ENCODE data around the gene TMEM86B.
A peak's percentile ranks its signal among the peaks of the same experiment; 100 is the strongest.
"Not testable (repeated sequence)": the region's sequence is repeated elsewhere in the genome, so short reads cannot be mapped to it uniquely, and the experiment has no call there.

Gene TMEM86B

DNA sequence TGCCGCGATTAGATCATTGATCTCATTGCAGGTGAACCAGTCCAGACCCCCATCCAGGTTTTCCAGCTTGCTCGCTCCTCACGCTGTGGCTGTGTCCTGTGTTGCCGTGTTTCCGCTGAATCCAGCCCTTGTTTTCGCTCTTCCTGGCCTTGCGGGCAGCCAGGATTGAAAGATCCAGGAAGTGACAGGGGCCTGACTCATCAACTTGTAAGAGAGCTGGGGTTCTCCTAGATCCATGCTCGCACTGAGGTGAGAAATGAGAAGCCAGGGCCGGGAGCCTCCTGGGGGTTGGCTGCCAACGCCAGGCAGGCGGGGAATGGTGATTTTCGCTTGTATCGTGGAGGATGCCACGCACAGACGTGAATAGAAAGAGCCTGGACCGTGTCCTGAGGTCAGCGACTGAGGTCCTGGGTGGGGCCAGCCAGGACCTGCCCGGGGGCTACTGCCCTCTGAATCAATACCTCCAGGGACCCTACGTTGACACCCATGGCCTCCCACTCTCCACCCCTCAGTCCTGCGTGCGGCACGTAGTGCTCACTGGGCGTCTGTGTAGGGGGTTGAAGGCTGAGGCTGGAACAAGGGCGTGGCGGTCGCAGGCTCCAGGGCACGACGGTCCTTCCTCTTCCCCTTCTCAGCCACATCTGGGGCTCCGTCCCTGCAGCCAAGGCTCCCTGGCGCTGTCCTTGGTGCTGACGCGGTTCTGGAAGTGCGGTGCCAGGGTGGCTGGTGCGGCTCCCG lies 11.9 kb downstream of the TMEM86B start:
- DNase-seq: peak; percentile 98

DNA sequence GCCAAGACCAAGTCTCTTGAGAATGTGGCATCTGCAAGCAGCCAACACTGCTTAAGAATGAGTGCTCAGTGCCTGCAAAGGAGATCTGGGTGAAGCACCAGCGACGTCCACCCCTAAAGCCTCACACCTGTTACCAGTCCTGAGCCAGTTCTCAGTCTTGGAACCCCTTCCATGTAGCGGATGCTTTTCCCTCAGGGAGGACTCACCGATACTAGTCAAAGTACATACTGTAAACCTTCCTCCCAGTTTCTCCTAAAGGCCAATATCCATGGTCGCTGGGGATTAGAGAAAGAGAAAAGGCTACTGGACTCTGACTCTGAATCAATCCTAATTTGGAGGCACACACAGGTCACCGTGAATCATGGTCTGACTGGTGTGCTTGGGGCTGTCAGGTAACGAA lies 15.0 kb downstream of the TMEM86B start:
- DNase-seq: no peak

DNA sequence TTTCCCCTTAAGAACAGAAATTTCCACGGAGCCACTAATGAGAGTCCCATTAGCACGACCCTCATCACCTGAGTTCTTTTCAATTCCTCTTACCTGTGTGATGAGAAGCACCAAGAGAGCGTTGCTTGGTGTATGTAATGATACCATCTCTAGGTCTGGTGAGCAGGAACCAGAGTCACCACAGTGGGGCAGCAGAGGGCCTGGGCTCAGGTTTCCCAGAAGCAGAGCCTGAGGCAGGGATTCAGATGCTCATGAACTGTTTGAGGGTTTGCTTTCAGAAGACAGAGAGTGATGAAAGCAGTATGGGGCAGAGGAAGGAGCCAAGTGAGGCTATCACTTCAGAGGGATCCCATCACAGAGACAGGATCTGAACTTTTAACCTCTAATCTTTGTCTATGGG lies 16.1 kb downstream of the TMEM86B start:
- peak; percentile 51 for DNase-seq

DNA sequence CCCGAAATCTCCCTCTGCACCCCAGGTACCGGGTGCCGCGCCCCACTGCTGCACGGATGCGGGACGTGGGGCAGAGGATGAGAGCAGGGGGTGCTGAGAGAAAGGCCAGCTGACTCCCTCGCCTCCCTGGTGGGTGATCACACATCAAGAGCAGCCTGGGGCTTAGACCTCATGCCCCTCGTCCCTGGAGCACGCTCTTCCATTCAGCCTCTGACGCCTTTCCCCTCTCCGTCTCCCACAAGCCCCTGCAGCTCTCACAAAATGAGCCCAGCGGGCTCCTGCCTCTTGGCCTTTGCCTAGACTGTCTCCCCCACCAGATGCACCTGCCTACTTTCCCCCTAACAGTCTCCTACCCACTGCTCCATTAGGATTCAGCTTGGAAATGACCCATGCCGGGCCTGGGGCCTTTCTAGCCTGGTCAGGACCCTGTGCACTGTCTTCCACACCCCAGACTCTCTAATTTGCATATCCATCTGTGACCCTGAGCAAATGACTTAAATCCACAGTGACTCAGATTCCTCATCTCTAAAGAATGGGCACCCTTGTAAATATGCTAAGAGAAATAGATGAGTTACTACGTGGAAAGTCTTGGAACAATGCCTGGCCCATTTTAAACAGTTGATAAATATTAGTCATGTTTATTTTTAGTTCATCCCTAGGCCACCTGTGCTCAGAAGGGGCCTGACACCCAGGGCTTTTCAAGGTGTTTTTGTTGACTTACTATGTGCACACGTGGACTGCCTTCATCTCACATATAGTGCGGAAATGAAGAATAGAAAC lies 18.7 kb downstream of the TMEM86B start:
- peak; percentile 72 for DNase-seq

DNA sequence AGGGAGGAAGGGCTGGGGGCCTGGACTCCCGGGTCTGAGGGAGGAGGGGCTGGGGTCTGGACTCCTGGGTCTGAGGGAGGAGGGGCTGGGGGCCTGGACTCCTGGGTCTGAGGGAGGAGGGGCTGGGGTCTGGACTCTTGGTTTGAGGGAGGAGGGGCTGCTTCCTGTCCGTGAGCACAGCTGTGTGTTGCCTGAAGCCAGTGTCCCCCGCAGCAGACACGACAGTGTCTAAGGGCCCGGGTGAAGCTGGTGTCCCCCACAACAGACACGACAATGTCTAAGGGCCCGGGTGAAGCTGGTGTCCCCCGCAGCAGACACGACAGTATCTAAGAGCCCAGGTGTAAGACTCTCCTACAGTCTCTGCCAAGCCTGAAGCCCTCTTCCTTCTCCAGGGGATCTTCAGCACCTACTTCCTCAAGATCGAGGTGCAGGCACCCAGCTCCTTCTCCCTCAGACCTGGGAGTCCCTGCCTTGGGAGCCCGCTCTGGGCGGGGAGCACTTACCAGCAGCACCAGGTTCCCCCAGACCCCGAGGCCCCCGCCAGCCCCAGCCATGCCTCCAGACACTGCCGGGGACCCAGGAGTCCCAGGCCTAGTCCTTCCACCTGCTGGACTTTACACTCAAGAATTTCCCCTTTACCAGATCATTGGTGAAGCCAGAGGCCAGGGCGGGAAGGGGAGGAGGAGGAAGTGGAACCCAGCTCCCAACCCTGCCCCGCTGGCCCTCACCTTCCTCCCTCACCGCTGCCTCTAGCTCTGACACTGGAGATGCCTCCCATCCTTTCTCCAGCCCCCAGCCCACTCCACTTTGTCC lies 19.5 kb downstream of the TMEM86B start, which contains the start of gene PTPRH:
PTPRH (minus strand) TSS at position 622 of the 813 bp plus-strand sequence; CDS start at position 554, 68 bp downstream.
- DNase-seq: no peak

DNA sequence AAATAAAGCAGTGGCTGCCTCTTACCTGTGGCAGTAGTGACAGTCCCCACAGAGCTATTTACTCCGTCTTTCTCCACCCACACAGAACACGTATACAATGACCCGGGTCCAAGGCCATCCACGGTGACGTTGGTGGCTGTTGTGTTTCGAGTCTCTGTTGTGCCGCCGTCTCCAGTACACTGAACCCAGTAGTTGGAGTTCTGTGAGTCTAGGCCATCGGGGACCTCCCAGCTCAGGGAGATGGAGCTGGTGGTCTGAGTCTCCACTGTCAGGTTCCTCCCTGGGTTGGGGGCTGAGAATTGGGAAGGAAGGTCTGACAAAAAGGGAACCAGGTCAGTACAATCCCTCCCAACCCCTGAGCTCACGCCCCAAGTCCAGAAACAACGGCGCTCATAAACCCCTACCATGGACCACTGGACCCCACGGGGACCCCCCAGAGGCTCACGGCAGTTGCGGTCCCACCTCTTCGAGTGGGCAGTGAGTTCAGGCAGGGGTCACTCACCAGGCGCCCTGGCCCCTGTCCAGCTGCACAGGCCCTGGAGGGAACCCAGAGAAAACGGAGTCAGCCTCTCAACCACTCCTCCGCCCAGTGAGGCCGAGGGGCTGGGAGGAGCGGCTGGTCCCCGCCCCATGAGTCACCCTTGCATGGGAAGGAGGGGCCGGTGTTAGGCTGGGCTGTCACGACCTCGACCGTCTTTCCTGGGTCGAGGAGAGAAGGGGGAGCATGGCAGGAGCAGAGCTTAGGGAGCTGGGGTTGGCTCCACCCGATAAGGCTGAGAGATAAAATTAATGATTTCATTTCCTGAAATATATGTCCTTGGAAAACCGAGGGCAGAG lies 21.7 kb downstream of the TMEM86B start:
- peak; percentile 87 for DNase-seq

DNA sequence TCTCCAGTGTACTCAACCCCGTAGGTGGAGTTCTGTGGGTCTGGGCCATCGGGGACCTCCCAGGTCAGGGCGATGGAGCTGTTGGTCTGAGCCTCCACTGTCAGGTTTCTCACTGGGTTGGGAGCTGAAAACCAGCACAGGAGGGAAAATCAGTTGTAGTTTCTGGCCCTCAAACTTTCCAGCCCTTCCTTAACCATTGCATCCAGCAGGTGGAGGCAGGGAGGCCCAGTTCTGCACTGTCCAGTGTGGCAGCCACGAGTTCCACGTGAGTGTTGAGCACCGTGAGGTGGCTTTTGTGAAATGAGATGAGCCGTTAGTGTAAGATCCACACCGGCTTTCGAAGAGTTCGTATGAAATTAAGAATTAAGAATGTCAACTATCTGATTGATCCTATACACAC lies 26.4 kb downstream of the TMEM86B start:
- DNase-seq: not testable (repeated sequence)

DNA sequence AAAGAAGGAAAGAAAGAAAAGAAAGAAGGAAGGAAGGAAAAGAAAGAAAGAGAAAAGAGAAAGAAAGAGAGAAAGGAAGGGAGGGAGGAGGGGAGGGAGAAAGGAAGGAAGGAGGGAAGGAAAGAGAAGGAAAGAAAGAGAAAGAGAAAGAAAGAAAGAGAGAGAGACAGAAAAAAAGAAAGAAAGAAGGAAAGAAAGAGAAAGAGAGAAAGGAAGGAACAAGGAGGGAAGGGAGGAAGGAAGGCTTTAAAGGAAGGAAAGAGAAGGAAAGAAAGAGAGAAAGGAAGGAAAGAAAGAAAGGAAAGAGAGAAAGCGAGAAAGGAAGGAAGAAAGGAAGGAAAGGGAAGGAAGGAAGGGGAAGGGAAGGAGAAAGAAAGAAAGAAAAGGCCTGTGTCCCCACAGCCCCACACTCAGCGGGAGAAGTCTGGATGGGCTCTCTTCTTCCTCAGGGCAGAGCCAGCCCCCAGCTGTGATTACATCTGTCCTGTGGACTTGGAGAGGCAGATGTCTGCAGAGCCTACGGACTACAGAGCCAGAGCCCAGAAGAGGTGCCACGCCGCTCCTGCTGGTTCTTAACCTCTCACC lies 28.9 kb downstream of the TMEM86B start:
- DNase-seq: peak; percentile 88

DNA sequence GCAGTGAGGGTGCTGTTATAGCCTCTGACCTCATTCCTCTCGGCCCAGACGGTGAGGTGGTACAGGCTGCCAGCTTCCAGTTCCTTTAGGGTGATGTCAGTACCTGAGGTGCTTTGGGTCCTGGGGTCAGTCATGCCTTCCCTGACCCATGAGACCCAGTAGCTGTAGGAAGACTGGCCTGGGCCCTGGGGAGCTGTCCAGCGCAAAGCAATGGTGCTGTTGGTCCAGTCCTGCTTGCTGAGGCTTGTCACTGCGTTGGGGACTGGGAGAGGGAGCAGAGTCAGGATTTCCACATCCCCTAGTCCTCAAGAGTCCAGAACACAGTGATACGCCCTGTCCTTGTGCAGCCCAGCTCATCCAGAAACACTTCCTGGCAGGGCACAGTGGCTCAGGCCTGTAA lies 29.9 kb downstream of the TMEM86B start:
- no peak for DNase-seq

DNA sequence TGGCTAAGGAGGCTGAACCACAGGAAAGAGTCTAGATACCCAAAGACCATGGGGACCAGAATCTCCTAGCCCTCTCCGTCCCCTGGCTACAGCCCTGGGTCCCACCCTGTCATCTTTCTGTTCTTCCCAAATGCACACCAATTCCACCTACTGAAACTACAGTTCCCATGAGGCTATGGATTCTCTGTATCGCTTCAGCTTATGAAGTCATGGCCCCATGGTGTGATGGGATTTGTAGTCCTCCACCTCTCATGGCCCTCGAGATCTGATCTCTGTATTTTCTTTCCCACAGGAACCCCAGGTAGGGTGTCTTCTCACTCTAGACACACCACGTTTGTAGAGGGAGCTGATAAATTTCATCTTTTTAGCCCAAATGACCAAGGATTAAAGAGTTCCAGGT lies 31.0 kb downstream of the TMEM86B start:
- no peak for DNase-seq

DNA sequence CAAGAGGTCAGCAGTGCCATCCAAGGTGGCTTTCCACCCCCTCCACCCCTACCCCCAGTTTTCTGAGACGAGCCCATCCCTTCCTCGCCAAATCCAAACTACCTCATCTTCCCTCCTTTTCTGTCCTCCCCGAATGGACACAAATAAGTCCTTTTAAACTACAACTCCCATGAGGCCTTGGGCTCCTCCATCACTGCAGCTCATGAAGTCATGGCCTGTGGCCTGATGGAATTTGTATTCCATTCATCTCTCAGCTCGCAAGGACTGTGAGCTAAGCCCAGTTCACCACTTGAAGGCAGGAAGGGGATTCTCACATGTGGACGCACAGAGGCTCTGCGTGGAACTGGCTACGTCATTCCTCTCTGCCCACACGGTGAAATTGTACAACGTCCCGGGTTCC lies 31.8 kb downstream of the TMEM86B start:
- DNase-seq: no peak

DNA sequence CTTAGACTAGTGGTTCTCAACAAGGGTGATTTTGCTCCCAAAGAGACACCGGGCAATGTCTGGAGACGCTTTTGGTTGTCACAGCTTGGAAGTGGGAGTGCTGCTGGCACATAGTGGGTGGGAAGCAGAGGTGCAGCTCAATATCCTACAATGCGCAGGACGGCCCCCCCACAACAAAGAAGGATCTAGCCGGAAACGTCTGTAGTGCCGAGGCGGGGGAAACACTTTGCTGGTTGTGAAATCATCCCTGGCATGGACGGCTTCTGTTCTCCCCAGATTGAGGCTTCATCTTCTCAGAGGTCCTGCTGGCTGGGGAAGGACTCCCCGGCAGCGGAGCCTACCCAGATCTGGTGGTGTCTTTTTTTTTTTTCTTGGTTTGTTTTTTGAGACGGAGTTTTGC lies 35.1 kb downstream of the TMEM86B start:
- no peak for DNase-seq

DNA sequence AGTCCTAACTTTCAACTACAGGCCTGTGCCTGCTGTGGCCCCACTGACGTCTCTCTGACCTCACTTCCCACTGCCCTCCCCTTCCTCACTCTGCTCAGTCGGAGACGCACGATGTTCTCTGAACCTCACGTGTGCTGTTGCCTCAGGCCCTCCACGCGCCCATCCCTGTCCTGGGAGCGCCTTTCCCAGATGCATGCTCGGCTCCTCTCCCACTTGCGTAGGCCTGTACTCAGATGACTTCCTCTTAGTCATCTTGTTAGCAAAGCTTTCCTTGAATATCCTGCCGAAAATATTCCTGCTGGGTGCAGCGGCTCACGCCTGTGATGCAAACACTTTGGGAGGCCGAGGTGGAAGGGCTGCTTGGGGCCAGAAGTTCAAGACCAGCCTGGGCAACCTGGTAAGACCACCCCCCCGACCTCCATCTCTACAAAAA lies 39.1 kb downstream of the TMEM86B start:
- DNase-seq: no peak

DNA sequence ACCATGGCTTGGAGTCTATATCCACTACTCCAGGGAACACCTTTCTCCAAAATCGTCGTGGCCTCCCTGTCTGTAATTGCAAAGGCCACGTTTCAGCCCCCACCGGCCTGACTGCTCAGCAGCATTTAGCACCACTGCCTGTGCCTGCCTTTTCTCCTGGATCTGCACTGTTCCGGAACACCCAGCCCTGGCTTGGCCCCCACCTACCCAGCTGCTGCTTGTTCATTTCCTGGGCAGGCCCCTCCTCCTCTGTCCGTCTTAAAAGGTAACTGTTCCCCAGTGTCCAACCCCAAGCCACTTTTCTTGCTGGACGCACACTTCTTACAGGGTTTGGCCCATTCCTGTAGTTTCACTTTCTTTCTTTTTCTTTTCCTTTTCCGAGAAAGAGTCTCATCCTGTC lies 39.9 kb downstream of the TMEM86B start:
- DNase-seq: no peak

DNA sequence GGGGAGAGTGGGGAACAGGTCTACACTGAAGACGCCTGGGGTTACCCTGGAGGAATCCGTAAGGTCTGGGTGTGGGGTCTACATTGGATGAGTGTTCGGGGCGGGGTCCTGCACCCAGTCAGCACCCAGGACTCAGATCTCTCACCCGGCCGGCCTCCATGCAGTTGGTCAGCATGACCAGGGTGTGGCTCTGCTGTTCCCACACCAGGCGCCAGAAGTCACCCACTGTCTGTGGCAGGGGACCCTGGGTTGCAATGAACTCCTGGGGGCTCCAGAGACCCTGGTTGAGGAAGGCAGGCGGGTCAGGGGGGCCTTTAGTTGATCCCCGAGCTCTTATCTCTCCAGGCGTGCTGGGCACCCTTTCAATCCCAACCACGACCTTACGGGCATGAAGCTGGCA lies 42.5 kb downstream of the TMEM86B start:
- no peak for DNase-seq

DNA sequence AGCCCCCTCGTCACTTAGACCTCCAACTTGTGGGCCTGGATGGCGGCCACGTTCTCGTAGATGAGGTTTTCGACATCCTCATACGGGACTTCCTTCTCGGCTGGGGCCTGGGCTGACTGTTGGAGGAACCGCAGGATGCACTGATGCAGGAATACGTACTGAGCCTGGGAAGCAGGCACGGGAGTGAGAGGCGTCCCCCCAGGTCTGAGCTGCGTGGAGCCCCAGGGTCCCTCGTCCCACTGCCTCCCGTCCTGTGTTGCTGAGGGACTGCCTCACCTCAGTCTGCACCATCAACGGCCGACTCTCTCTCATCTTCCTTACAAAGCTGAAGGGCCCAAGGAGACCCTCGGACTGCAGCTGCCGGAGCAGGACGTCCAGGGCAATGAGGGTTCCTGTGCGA lies 46.8 kb downstream of the TMEM86B start:
- no peak for DNase-seq

DNA sequence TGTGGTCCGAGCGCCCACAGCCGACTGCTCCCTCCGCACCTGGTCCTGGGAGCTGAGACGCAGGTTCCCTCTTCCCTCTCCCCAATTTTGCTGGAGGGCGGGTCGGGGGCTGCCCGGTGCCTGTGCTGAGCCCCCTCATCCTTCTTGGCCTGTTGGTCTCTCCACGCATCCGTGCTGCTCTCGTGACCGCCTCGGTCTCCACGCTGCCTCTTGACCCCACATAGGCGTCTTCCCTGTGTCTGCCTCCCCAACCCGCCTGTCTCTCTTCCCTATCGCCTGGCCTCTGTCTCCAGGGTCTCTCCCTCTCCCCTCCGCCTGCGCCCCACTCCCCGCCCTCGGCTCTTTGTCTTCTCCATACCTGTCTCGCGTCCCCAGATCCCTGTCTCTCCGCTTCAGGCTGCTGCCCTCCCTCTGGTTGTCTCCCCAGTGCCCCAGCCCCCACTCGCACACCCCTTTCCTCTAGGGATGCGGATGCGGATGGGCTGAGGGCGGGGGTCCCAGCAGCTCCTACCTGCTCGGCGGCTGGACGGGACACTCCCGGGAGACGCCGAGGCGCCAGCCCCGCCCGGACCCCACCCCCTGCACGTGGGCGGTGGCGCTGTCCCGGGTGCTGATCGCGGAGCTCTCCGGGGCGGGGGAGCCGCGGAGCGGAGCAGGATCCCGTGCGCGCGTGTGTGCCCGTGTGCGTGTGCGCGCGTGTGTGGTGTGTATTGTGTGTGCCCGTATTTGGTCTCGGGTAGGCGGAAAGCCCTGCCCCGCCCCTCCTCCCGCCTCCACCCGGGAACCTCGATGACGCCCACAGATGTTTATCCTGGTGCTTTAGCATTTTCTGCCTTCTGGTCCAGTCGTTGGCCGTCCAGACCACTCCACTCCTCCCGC lies 48.7 kb downstream of the TMEM86B start, which contains the start of gene SYT5:
SYT5 (minus strand) TSS at position 684 of the 879 bp plus-strand sequence. CDS start 1,248 bp downstream, outside the sequence.
- peak; percentile 67 for DNase-seq

DNA sequence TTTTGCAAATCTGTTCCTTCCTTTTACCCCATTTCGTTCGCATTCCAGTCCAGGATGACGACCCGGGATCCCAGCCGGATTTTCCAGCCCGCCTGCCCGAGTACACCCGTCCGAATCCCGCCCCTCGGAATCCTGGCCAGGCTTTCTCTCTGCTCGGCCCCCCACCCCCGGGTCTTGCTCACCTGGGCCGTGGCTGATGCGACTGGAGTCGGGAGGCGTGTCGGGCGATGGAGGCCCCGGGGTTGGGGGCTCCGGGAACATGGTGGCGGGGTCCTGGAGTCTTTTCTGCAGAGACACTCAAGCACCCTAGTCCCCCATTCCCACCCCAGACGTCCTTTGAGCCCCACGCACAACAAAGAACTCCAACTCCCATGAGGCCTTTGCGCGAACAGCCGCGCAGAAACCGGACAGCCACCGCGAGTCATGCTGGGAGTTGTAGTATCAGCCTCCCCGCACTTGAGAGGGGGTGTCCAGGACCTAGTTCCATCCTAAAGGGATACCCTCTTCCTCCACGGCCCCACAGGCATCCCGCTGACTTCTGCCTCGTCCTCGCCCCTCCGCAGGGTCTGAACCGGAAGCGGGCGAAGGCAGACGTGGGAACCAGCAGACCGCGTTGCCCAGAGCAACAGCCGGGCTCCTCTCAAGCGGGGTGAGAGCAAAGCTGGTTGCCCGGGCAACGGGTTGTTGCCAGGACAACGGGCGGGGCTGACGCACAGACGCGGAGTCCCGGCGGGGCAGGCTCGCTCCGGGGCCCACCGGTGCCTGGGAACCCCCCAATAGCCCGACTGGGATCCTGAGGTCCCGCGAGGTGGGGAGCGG lies 49.6 kb downstream of the TMEM86B start:
- peak; percentile 96 for DNase-seq

All from NCI-H69 (cell line).